HG03103 (cell line): ENCODE measurements around the gene ACTG2.
"Not testable (repeated sequence)": the region's sequence is repeated elsewhere in the genome, so short reads cannot be mapped to it uniquely, and the experiment has no call there.

Experiments used
- ATAC-seq: cut with Tn5 transposase; IDR thresholded peaks from one replicate; pipeline ENCODE4 v1.9.1; 2021; ENCODE audit warnings: low read depth; ENCODE audit not compliant: unreplicated experiment

ACTG2 gene

DNA sequence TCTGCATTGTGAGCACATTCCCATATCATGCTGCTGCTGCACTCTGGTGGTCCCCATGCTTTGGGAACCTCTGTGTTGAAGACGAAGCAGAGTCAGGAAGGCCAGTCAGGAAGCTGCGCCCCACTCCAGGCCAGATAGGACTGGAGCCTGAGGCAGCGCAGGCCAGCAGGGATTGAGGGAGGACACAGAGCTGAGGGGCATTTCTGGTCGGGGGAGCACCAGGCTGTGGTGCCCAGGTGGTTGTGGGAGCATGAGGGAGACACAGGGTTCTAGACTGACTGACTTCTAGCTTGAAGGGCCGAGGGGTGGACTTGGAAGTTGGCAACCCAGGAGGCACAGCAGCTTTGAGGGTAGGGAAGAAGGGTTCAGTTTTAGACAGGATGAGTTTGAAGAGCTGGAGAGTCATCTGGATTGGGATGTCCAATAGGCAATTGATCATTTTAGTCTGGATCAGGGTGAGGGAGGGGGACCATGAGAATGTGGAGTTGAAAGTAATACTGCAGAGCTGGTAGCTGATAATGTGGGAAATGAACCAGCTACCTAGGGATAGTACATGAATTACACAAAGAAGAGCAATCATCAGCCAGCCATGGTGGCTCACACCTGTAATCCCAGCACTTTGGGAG, 1.4 kb upstream of the ACTG2 start:
- no peak for ATAC-seq

- no peak for ATAC-seq
Measured at GRCh38 chr2:73893764-73894474, 1.1 kb downstream of the ACTG2 start.

DNA sequence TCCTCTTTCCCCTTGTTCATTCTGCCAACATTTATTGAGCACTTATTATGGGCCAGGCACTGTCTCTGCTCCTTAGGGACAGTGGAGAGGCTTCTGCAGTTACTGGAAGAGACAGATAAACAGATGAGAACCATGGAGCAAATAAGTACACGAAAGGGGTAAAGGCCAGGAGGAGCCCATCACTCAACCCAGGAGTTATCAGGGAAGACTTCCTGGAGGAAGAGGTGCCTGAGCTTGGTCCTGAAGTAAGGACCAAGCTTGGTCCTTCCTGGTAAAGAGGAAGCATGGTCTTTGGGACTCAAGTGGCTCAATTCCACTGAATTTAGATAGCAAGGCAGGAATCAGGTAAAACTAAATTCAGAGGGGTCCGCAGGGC, 1.7 kb downstream of the ACTG2 start:
- ATAC-seq: no peak

DNA sequence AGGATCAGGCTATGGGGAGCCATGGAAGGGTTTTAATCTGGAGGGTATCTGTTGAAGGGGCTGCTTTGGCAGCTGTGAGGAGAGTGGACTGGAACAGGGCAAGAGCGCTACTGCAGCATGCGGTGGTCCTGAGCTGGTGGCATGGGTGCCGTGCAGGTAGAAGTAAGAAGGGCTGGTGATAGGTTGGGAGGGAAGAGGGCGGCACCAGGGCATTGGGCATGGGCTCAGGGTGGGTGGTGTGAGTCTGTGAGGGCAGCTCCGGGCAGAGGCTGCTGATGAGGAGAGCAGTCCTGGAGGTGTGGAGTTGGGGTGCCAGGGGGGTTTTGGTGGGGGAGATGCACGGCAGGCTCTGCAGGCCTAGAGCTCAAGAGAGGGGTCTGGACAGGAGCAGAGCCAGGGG, 2.1 kb downstream of the ACTG2 start:
- no peak for ATAC-seq

DNA sequence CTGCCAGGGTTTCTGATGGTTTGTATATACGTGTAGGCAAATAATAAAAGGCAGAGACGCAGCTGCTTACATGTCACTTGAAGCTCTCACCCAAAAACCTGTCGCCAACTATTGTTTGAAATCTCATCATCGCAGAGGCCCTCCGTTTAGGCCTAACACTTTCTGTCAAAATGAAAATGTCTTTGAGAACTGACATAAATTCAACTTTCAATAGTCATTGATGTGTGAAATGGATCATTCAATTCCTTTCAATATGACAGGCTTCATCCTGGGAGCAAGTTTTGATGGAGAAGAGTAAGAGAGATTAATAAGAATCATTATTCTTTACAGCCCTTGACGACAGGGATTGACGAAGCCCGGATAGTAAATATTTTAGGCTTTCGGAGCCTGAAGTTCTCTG, 2.7 kb downstream of the ACTG2 start:
- ATAC-seq: no peak

- no peak for ATAC-seq
Measured at GRCh38 chr2:73896362-73897239, 3.8 kb downstream of the ACTG2 start.

GRCh38 chr2:73897240-73897583, 4.4 kb downstream of the ACTG2 start:
- no peak for ATAC-seq

DNA sequence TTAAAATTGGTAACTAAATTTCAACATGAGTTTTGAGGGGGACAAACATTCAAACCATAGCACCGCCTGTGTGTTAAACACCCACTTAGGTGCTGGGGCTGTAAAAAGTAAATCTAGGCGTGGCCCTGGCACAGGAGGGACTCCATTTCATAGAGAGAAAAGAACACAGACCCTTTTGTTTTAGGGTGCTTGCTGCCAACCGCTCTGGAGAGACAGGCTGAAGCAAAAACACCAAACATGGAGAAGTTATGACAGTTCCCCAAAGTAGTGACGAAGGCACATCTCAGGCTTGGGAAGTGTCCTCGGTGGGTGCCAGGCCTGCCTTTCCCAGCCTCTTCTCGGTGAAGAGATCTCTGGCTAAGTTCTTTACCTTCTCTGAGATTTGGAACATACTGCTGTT, 5.1 kb downstream of the ACTG2 start:
- no peak for ATAC-seq

GRCh38 chr2:73899801-73900336, 7.1 kb downstream of the ACTG2 start:
- no peak for ATAC-seq

GRCh38 chr2:73901143-73901542, 8.3 kb downstream of the ACTG2 start:
- no peak for ATAC-seq

- ATAC-seq: no peak
Measured at GRCh38 chr2:73902284-73902683, 9.5 kb downstream of the ACTG2 start.

DNA sequence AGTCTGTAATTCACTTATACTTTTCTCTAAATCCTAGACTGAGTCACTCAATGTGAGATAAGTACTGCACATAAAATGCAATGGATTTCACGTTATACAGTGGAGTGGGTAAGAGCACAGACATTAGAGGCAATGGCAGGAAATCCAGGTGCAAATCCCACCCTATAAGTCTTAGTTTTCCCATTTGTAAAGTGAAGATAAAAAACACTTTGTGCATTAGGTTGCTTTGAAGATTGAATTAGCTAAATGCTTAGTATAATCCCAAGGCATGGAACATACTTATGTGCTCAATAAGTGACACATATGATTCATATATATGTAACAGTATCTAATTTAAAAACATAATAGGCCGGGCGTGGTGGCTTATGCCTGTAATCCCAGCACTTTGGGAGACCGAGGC, 10.5 kb downstream of the ACTG2 start:
- no peak for ATAC-seq

- not testable (repeated sequence) for ATAC-seq
Measured at GRCh38 chr2:73903949-73904613, 11.3 kb downstream of the ACTG2 start.

DNA sequence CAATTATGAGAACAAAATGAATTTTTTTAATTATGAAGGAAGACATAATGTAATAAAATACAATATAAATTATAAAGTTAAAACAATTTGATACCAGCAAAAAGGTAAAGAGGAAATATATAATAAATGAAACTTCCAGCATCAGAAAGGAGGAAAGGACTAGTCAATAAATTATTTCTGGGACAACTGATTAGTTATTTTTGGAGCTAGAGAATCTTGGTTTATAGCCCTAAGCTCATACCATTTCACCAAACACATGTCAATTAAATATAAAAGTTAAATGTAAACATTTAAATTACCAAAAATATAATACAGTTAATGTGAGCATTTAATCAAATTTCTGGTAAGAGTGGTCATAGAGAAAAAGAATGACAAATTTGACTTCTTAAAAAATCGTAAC, 12.1 kb downstream of the ACTG2 start:
- no peak for ATAC-seq

GRCh38 chr2:73906847-73907505, 14.2 kb downstream of the ACTG2 start:
- ATAC-seq: no peak

- no peak for ATAC-seq
Measured at GRCh38 chr2:73907840-73908452, 15.1 kb downstream of the ACTG2 start.

DNA sequence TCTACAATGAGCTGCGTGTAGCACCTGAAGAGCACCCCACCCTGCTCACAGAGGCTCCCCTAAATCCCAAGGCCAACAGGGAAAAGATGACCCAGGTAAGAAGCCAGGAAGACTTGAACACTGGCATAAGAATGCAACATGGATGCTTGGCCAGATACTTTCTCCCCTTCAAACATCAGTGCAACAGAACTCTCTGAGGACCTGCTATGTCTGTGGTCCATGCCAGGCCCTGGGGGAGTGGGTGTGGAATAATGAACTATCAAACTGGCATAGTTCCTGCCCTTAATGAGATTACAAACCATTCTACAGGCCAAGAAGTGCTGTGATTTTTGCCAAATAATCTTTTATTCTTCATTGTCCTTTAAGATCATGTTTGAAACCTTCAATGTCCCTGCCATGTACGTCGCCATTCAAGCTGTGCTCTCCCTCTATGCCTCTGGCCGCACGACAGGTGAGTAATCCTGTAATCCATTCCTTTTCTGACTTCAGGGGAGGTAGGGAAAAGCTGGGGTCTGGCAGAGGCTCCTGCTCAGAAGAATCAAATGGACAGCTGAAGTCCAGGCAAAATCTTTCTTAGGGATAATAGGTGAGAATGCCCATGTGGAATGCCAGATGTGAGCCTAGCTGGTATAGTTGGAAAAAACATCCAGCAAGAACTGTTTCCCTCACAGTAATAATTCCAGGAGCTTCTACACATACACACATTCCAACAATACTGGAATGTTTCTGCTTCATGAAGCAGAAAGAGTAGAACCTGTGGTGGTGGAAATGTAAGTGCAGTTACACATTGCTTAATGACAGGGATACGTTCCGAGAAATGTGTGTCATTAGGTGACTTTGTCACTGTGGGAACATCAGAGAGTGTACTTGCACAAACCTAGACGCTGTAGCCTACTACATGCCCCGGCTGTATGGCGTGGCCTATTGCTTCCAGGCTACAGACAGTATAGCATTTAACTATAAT, 16.2 kb downstream of the ACTG2 start:
- ATAC-seq: no peak

- ATAC-seq: no peak
Measured at GRCh38 chr2:73910873-73911547, 18.2 kb downstream of the ACTG2 start.
